Loucy (cell line): ENCODE data around the gene HOXD1.

Experiments used
- H2AFZ ChIP-seq: fragments of 200-600 bp; sonication (generic); 2 replicates; pipeline ENCODE4 v1.6.0; 2016; ENCODE audit warnings: antibody characterized with exemption, mild to moderate bottlenecking, low read length, moderate library complexity
- H3F3A ChIP-seq: fragments of 200-600 bp; 2 replicates; pipeline ENCODE4 v1.6.0; 2016; ENCODE audit warnings: antibody characterized with exemption, low read depth, mild to moderate bottlenecking
- H3K27me3 ChIP-seq: fragments of 200-600 bp; sonication (generic); 2 replicates; pipeline ENCODE4 v1.6.1; 2014; ENCODE audit warnings: low read length, mild to moderate bottlenecking; ENCODE audit not compliant: insufficient read depth, poor library complexity, severe bottlenecking
- H3K36me3 ChIP-seq: fragments of 200-600 bp; sonication (generic); 2 replicates; pipeline ENCODE4 v1.6.1; 2016; ENCODE audit warnings: low read length; ENCODE audit not compliant: insufficient read depth
- H3K4me1 ChIP-seq: fragments of 200-600 bp; sonication (generic); 2 replicates; pipeline ENCODE4 v1.5.1; 2014; ENCODE audit warnings: low read length, mild to moderate bottlenecking; ENCODE audit not compliant: insufficient read depth, poor library complexity, severe bottlenecking
- H3K4me2 ChIP-seq: fragments of 200-600 bp; sonication (generic); 2 replicates; pipeline ENCODE4 v1.6.0; 2014; ENCODE audit warnings: antibody characterized with exemption, low read length, low read depth, mild to moderate bottlenecking; ENCODE audit not compliant: poor library complexity, severe bottlenecking
- H3K4me3 ChIP-seq: fragments of 200-600 bp; sonication (generic); 2 replicates; pipeline ENCODE4 v1.5.1; 2014; ENCODE audit warnings: low read length, mild to moderate bottlenecking, mixed read lengths; ENCODE audit not compliant: poor library complexity, severe bottlenecking
- H3K79me2 ChIP-seq: fragments of 200-600 bp; sonication (generic); 2 replicates; pipeline ENCODE4 v1.6.1; 2014; ENCODE audit warnings: low read length; ENCODE audit not compliant: insufficient read depth
- H3K9ac ChIP-seq: fragments of 200-600 bp; sonication (generic); 2 replicates; pipeline ENCODE4 v1.6.0; 2014; ENCODE audit warnings: mild to moderate bottlenecking, low read depth, low read length, moderate library complexity; ENCODE audit not compliant: poor library complexity, severe bottlenecking
- H3K9me2 ChIP-seq: fragments of 200-600 bp; sonication (generic); replicated peaks from 2 replicates; pipeline ENCODE4 v1.6.1; 2016; ENCODE audit warnings: low read depth, low read length, mixed read lengths
- H3K9me3 ChIP-seq: fragments of 200-600 bp; sonication (generic); 2 replicates; pipeline ENCODE4 v1.6.1; 2014; ENCODE audit warnings: mild to moderate bottlenecking, antibody characterized with exemption, low read length, low read depth; ENCODE audit not compliant: insufficient read depth
- H4K20me1 ChIP-seq: fragments of 200-600 bp; sonication (generic); 2 replicates; pipeline ENCODE4 v1.6.0; 2014; ENCODE audit warnings: antibody characterized with exemption, low read length, mild to moderate bottlenecking; ENCODE audit not compliant: insufficient read depth, poor library complexity, severe bottlenecking
- EZH2phosphoT487 ChIP-seq: fragments of 200-600 bp; IDR thresholded peaks from 2 replicates; pipeline ENCODE4 v1.6.1; 2018; ENCODE audit warnings: antibody characterized with exemption, mild to moderate bottlenecking, moderate library complexity, borderline replicate concordance
- TF ChIP-seq, protein P1 (sequence below): fragments of 200-600 bp; sonication (generic); conservative IDR thresholded peaks from 2 replicates; pipeline ENCODE4 v1.5.1; 2014; ENCODE audit warnings: mild to moderate bottlenecking, antibody characterized with exemption, low read length

Gene HOXD1

DNA sequence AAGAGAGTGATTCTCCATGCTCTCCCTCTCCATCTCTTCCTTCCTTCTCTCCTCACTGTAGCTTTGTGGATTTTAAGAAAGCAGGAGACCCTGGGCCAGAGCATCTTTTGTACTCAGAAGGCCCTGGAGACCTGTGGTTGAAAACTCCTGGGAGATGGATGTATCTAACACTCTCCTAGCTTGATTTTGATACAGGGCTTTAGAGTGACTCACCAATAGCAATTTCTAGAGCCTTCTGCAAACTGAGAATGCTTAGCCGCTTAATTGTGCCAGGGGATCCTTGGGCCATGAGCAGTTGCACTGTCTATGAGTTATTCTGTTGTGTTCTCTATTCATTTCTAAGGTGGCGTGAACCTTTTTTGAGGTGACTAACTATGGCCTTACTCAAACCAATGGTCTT lies 17.7 kb downstream of the HOXD1 start:
- Histone ChIP-seq H4K20me1 (no peaks in the 10 kb centered on the region), H3K79me2 (no peaks in the 10 kb centered on the region), H3K9me2 (no peaks in the 10 kb centered on the region), H3K27me3 (no peaks in the 10 kb centered on the region), H2AFZ (no peak overlapping the region), H3K9ac (no peak overlapping the region), H3K36me3 (no peaks in the 10 kb centered on the region), H3F3A (no peaks in the 10 kb centered on the region), H3K4me3 (no peak overlapping the region), H3K4me1 (no peaks in the 10 kb centered on the region), H3K4me2 (no peak overlapping the region), H3K9me3 (no peaks in the 10 kb centered on the region)
- no peak for TF ChIP-seq EZH2phosphoT487
- TF ChIP-seq, protein P1, sequence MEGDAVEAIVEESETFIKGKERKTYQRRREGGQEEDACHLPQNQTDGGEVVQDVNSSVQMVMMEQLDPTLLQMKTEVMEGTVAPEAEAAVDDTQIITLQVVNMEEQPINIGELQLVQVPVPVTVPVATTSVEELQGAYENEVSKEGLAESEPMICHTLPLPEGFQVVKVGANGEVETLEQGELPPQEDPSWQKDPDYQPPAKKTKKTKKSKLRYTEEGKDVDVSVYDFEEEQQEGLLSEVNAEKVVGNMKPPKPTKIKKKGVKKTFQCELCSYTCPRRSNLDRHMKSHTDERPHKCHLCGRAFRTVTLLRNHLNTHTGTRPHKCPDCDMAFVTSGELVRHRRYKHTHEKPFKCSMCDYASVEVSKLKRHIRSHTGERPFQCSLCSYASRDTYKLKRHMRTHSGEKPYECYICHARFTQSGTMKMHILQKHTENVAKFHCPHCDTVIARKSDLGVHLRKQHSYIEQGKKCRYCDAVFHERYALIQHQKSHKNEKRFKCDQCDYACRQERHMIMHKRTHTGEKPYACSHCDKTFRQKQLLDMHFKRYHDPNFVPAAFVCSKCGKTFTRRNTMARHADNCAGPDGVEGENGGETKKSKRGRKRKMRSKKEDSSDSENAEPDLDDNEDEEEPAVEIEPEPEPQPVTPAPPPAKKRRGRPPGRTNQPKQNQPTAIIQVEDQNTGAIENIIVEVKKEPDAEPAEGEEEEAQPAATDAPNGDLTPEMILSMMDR = no peak

DNA sequence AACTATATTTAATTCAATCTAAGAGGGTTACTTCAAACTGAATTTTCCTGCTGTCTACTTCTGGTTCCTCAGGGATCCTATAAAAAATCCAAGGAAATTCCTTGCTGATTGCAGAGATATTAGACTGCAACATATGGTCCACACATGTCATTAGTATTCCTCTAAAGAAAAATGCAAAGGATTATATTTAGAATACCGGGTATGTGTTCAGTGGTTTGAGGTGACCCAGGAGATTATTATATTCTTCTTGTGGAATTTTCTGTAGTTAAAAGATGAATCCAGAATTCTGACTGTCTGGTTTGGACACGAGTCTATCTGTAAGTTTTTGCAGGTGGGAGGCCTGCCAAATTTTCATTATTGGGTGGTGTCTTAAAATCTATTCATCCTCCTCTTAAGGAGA lies 18.2 kb downstream of the HOXD1 start:
- H3K9me2 ChIP-seq = no peaks in the 10 kb centered on the region
- no peaks in the 10 kb centered on the region for H3F3A ChIP-seq
- no peaks in the 10 kb centered on the region for H4K20me1 ChIP-seq
- no peaks in the 10 kb centered on the region for H3K9me3 ChIP-seq
- H3K27me3 ChIP-seq = no peaks in the 10 kb centered on the region
- TF ChIP-seq EZH2phosphoT487 = no peak
- TF ChIP-seq, protein P1 = no peak
- H3K79me2 ChIP-seq = no peaks in the 10 kb centered on the region
- no peaks in the 10 kb centered on the region for H3K36me3 ChIP-seq
- H3K4me1 ChIP-seq = no peaks in the 10 kb centered on the region
- H3K9ac ChIP-seq = no peak overlapping the region
- no peak overlapping the region for H3K4me2 ChIP-seq
- H2AFZ ChIP-seq = no peak overlapping the region
- H3K4me3 ChIP-seq = no peak overlapping the region

DNA sequence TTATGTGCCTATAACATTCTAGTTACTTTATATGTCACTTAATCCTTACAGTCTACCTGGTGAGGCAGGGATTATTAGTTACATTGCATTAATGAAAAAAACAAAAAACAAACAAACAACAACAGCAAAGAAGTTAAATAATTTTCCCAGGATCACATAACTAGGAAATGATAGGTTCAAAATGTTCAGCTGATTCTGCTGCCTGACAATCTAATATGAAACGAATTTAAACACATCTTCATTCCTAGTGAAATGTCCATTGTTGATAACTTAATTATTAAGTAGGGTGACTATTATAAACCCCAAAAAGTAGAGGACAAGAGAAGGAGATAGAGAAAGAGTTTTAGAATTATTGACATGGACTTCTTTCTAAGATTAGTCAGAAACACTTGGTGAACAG lies 22.6 kb downstream of the HOXD1 start:
- H3F3A ChIP-seq = no peaks in the 10 kb centered on the region
- no peak overlapping the region for H3K4me3 ChIP-seq
- no peak overlapping the region for H3K9ac ChIP-seq
- H3K27me3 ChIP-seq = no peaks in the 10 kb centered on the region
- no peaks in the 10 kb centered on the region for H4K20me1 ChIP-seq
- no peak overlapping the region for H3K4me2 ChIP-seq
- H3K4me1 ChIP-seq = peaks cover 7% of the 10 kb centered on the region
- no peaks in the 10 kb centered on the region for H3K9me3 ChIP-seq
- H3K79me2 ChIP-seq = no peaks in the 10 kb centered on the region
- TF ChIP-seq, protein P1 = no peak
- no peak for TF ChIP-seq EZH2phosphoT487
- H2AFZ ChIP-seq = no peak overlapping the region
- H3K36me3 ChIP-seq = no peaks in the 10 kb centered on the region
- H3K9me2 ChIP-seq = no peaks in the 10 kb centered on the region
